ENCODE results near the gene OR51V1.
"Not testable (repeated sequence)": the region's sequence is repeated elsewhere in the genome, so short reads cannot be mapped to it uniquely, and the experiment has no call there.

The OR51V1 gene

GRCh38 chr11:5164807-5165206 lies 35.7 kb downstream of the OR51V1 start:
- not testable (repeated sequence) for DNase-seq (ENCODE audit: low spot score)

GRCh38 chr11:5161045-5161444 lies 39.4 kb downstream of the OR51V1 start:
- not testable (repeated sequence) for DNase-seq (ENCODE audit: low spot score)

GRCh38 chr11:5160217-5160616 lies 40.3 kb downstream of the OR51V1 start:
- not testable (repeated sequence) for DNase-seq (ENCODE audit: low spot score)

GRCh38 chr11:5159806-5160205 lies 40.7 kb downstream of the OR51V1 start:
- no peak for DNase-seq (ENCODE audit: low spot score)

- DNase-seq (ENCODE audit: low spot score): no peak
These were observed 45.8 kb downstream of the OR51V1 start, which contains the start of gene OR52A1 for GRCh38 chr11:5154657-5155056. OR52A1 (minus strand) TSS chr11:5154757; CDS start chr11:5152369, 2,388 bp downstream.

GRCh38 chr11:5153574-5154431 lies 46.7 kb downstream of the OR51V1 start:
- no peak for DNase-seq (ENCODE audit: low spot score)

GRCh38 chr11:5151713-5152153 lies 48.7 kb downstream of the OR51V1 start:
- DNase-seq (ENCODE audit: low spot score): no peak

Data from CD4-positive, alpha-beta T cell treated with Interleukin-6 at 100 ng/mL for 8 hours (primary cell).